ENCODE data around the gene TMUB2.
"Not testable (repeated sequence)": the region's sequence is repeated elsewhere in the genome, so short reads cannot be mapped to it uniquely, and the experiment has no call there.

The TMUB2 gene

GRCh38 chr17:44219108-44219615, 32.4 kb downstream of the TMUB2 start:
- DNase-seq (ENCODE audit: low read depth) = peak; percentile 63

- DNase-seq (ENCODE audit: low read depth) = peak; percentile 67
These were observed 32.9 kb downstream of the TMUB2 start, which contains the start of gene UBTF for GRCh38 chr17:44219616-44220212. Gene UBTF (minus strand): TSS chr17:44219675. CDS start chr17:44218229, 1,446 bp downstream.

DNA sequence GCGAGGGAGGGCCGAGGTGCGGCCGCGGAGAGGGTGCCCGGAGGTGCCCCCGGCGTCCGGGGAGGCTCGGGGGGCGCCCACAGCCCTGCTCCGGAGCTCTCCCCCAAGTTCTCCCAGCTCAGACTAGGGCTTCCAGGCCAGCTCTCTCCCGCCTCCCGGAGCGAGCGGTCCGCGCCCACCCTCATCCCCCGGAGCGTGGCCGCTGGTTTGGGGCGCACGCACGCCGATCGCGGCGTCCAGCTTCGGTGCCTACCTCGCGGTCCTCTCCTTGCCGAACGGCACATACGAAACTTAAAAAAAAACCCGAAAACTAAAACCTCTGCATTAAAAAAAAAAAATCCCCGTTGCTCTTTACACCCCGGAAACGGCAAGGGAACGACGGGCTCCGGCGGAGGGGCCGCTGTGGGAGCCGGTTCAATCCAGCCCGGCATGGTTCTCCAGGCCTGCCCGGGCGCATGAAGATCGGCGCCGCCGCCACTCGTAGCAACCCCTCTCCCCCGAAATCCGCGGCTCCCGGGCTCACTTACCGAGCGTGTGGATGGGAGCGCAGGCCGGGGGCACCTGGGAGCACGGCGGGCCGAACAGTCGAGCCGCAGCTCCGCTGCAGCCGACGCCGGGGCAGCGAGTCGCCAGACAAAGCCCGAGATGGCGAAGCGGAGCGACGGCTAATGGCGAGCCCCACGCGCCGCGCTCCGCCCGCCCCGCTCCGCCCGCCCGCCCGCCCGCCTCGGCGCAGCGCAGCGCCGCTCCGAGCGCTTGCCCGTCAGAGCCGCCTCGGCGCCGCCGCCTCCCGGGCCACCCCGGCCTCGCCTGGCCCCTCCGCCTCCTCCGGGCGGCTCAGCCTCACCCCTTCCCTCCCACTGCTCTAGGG, 33.7 kb downstream of the TMUB2 start:
- peak; percentile 41 for DNase-seq (ENCODE audit: low read depth)

- DNase-seq (ENCODE audit: low read depth) = peak; percentile 29
These were observed 34.5 kb downstream of the TMUB2 start for GRCh38 chr17:44221084-44221861.

DNA sequence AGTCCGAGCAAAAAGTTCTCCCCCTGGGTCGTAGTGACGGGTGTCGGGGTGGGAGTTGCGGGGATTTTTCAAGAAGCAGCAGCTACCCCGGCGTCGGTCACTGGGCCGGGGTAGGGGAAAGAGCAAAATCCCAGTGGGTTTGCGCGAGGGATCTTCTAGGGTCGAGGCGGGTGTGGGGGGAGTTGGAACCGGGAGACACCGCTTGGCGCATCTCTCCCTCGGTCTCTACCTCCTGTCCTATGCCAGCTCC, 35.0 kb downstream of the TMUB2 start:
- no peak for DNase-seq (ENCODE audit: low read depth)

DNA sequence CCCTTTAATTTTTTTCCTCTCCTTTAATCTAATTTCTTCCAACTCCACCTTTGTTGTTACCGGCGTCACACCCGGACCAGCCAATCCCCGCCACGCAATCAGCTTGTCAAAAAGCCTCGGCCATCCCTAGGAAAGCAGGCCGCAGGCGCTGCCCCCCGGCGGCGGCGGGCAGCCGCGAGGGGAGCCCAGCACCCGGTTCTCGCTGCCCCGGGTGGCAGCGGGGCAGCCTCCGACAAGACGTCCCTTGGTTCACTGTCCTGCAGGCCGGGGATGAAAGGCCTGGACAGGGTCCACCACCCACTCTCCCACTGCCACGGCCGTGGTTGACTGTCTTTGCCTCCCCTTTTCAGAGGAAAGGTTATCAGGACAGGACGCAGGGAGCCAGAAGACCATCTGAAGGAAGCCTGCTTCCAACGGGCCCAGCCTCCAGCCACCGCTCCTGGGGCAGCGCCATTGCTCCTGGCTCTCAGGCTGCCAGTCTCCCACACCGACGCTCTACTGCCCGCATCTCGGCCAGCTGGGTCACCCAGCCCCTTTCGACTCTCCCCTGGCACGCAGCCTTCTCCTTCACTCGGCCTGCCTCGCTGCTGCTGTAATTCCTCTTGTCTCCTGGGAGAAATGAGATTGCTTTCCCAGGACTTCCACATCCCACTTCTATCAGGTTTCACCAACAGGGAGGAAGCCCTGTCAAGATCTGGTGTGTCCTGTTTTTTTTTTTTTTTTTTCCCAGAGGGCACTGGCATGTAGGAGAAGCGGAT, 35.5 kb downstream of the TMUB2 start:
- no peak for DNase-seq (ENCODE audit: low read depth)

DNA sequence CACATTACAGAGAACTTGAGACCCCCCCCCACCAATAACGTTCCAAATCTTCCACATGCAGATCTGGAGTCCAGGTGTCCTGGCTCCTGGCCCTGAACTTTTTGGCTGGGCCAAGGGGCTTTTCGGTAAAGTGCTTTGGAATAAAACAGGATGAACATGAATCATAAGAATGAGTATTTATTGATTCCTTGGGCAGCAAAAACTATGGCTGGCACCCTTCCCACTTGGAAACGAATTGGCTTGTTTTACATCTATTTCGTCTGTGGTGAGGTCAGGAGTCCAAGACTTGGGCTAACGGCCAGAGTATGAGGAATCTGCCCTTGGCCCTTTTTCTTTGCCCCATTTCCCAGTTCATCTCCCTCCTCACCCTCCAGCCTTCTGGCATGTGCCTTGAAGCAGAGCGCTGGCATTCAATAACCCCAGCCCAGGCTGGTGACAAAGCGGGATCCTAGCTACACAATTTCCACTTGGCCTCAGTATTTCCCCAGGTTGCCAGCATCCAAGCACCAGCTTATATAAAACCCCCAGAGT, 36.8 kb downstream of the TMUB2 start:
- no peak for DNase-seq (ENCODE audit: low read depth)

DNA sequence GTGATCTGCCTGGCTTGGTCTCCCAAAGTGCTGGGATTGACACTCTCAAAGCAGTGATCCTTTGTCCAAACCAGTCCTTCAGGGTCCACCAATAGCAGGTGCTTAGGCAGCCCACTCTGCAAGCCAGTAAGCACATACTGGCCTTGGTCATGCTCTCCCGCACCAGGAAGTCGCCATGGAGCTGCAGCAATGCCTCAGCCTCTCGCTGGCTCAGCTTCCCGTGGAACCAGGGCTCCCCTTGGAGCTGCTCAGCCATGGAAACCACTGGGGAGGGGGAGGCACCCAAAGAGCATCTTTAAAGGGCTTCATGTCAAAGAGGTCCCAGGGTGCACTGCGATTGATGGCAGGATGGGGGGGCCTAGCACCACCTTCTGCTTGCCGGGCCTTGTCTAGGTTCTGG, 42.3 kb downstream of the TMUB2 start:
- DNase-seq (ENCODE audit: low read depth) = no peak

DNA sequence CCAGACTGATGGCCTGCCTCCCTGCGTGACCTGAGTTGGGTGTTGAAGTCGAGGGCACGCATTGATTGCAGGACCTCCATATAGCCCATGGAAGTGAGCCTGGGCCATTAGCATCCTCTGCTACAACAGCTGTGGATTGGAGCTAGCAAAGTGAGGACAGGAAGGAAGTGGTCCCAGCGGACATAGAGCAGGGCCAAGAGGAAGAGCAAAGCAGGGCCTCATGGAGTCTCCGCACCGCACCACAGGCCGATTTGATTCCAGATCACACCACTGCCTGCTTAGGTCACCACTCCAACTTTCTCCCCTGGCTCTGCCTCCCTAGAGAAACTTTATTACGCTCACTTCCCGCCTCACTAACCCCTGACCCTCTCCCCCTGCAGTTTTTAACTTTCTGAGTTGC, 43.4 kb downstream of the TMUB2 start:
- DNase-seq (ENCODE audit: low read depth) = no peak

DNA sequence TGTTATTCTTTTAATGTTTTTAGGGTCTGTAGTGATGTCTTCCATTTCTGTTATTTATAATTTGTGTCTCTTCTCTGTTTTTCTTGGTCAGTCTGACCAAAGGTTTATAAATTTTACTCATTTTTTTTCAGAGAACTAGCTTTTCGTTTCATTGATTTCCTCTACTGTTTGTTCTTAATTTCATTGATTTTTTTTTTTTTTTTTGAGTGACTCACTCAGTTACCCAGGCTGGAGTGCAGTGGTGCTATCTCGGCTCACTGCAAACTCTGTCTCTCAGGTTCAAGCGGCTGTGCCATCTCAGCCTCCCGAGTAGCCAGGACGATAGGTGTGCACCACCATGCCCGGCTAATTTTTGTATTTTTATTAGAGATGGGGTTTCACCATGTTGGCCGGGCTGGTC, 45.3 kb downstream of the TMUB2 start:
- DNase-seq (ENCODE audit: low read depth) = no peak

DNA sequence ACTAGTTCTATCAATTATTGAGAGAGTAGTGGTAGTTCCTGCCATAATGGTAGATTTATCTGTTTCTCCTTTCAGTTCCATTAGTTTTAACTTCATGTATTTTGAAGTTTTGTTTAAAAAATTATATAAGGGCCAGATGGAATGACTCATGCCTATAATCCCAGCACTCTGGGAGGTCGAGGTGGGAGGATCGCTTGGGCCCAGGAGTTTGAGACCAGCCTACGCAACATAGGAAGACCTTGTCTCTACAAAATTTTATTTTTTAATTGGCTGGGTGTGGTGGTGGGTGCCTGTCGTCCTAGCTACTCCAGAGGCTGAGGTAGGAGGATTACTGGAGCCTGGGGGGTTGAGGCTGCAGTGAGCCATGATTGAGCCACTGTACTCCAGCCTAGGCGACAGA, 46.8 kb downstream of the TMUB2 start:
- no peak for DNase-seq (ENCODE audit: low read depth)

DNA sequence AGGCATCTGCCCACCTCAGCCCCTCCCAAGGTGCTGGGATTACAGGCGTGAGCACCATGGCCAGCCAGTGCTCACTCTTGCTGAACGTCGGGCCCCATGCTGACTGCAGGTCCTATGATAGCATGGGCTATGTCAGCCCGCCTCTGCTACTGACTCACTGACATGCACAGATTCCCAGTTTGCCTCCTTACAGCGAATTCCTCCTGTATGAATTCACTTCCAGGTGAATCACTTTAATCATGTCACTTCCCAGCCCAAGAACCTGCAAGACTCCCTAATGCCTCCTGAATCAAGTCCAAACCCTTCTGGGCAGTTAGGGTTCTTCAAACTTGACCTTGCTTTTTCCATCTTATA, 48.8 kb downstream of the TMUB2 start:
- no peak for DNase-seq (ENCODE audit: low read depth)

DNA sequence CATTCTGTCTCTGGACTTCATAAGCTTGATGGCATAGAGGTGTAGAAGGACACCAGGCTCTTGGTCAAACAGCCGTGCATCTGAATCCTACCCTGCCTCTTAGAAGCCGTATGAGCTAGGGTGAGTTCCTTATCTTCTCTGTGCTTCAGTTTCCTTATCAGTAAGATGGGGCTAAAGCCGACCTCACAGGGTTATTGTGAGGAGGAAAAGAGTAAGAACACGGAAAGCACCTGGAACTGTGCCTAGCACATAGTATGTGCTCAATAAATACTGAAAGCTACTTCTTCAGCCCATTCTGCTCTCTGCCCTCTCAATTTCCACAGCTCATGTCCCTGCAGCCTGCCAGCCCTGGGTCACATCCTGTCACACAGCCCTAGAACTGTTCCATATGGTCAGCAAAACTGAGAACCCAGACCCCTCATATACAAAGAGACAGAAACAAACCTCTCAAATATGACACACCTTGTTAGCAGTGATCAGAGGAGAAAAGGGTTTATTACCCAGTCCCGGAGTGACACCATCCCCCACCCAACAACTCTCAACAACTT, 49.7 kb downstream of the TMUB2 start:
- DNase-seq (ENCODE audit: low read depth) = no peak

DNA sequence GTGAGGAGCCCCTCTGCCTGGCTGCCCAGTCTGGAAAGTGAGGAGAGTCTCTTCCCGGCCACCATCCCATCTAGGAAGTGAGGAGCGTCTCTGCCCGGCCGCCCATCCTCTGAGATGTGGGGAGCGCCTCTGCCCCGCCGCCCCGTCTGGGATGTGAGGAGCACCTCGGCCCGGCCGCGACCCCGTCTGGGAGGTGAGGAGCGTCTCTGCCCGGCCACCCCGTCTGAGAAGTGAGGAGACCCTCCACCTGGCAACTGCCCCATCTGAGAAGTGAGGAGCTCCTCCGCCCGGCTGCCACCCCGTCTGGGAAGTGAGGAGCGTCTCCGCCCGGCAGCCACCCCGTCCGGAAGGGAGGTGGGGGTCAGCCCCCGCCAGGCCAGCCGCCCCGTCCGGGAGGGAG, 51.1 kb downstream of the TMUB2 start:
- DNase-seq (ENCODE audit: low read depth) = not testable (repeated sequence)

- DNase-seq (ENCODE audit: low read depth) = no peak
These were observed 54.4 kb downstream of the TMUB2 start for GRCh38 chr17:44241106-44241624.

Data from stimulated activated CD8-positive, alpha-beta memory T cell treated with anti-CD3 and anti-CD28 coated beads, Interleukin-12 subunit alpha, Interleukin-12 subunit beta, amount 100 ng/mL, for 4 hours (primary cell).